ENCODE results near the gene RPL22.
A peak's percentile ranks its signal among the peaks of the same experiment; 100 is the strongest.

Gene RPL22

GRCh38 chr1:6172549-6172948 is 26.8 kb downstream of the RPL22 start:
- DNase-seq (ENCODE audit: low spot score) = no peak

GRCh38 chr1:6171548-6172124 is 27.8 kb downstream of the RPL22 start:
- DNase-seq (ENCODE audit: low spot score) = no peak

DNA sequence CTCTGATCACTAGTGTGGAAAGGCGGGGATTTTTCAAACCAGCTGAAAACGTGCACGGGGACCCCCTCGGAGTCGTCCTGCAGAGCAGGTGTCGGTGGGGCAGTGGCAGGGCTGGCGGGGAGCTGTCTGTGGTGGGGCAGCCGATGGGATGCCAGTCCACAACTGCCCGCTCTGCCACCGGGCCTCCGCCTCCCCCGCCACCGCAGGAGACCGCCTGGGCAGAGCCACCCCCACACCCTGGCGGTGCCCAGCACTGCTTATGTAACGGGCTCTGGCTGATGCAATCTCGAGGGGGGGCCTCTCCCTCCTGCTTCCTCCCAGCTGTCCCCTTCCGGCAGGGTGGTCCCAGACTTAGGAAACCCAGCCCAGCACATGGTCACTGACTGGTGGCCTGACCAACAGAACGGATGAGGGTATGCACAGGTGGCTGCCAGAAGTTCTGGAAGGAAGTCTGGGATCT is 28.6 kb downstream of the RPL22 start:
- peak; percentile 54 for DNase-seq (ENCODE audit: low spot score)

DNA sequence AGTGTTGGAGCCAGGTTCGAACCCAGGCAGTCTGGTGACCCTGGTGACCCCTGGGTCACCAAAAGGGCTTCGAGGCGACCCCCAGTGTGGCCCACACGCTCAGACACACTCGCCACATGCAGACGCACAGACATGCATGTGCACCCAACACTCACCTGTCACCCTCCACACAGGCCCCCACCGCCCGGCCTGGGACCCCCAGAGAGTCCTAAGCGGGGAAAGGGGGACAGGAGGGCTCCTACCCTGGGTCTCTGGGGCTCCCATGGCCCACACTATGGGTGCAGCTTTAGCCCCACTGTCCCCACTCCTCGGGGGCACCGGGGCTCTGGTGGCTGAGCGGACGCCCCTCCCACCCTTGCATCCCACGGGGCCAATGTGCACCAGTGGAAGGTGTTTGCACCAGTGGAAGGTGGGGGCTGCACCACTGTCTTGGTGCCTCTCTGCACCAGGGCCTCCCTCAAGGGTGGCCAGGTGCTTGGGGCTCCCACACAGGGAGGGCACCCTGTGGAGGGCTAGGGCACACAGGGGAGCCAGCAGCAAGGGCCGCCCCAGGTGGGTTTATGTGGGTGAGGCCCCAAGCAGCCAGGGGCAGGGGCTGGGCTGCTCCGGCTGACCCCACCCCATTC is 29.2 kb downstream of the RPL22 start:
- DNase-seq (ENCODE audit: low spot score) = no peak

- DNase-seq (ENCODE audit: low spot score) = no peak
Observed at GRCh38 chr1:6168947-6169586, 30.3 kb downstream of the RPL22 start.

GRCh38 chr1:6167391-6168303 is 31.7 kb downstream of the RPL22 start:
- peak; percentile 60 for DNase-seq (ENCODE audit: low spot score)

DNA sequence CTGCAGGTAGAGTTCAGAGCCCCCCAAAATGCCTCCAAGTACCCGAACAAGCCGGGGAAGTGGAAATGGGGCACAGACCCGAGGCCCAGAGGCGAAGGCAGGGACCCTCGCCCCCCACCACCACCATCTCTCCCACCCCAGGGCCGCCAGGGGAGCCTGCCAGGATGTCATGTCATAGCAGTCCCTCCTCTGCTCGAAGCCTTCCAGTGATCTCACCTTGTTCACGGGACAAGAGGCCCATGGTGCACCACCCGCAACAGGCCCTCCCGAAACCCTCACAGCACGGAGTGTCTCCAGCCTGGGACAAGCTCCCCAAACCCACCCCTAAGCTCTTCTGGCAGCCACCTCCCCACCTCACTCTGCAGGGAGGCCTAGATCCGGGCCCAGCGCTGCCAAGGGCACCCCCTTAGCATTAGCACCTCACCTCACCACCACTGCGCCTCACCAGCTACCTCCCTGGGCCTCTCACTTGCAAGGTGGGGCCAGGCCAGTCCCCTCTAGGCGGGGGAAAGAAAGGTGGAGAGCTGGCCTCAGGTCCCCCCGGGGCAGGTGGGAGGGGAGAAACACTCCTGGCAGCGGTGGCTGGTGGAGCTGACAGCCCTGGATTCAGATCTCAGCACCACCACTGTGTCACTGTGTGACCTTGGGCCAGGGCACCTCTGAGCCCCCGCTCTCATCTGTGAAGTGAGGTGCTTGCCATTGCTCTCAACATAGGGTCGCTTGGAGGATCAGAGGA is 32.6 kb downstream of the RPL22 start:
- no peak for DNase-seq (ENCODE audit: low spot score)

DNA sequence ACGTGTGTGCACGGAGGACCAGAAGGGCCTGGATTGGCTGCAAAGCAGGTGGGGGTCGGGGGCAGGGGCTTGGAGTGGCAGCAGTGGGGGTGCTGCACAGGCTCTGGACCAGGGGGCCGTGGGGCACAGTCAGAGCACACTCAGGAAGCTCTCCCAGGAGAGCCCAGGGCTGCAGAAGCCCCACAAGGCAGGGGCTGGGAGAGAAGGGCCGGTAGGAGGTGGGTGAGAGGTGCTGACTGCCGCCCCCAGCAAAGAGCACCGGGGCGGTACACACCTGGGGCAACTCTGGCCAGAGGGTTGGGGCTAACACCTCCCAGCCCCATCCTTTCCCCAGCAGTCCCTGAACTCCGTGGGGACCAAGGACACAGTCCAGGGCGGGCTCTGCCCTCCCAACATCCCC is 33.2 kb downstream of the RPL22 start:
- DNase-seq (ENCODE audit: low spot score) = no peak

- no peak for DNase-seq (ENCODE audit: low spot score)
Observed at GRCh38 chr1:6165441-6165985, 33.9 kb downstream of the RPL22 start.

DNA sequence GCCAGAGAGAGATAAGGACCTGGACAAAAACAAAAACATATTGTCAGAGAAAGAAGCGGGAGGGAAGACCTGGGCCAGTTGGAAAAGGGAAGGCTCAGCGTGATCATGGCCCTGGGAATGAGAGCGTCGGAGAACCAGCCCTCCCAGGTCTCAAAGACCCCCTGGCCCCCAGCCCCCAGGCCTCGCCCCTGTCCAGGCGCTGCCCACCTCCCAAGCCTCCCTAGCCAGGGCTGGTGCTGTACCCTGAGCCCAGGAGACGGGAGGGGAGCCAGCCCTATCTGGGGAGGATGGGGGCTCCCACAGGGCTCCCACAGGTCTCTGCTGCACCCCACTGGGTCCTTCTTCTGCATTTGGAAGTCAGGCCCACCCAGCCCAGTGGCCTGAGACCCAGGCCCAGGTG is 34.4 kb downstream of the RPL22 start:
- no peak for DNase-seq (ENCODE audit: low spot score)

DNA sequence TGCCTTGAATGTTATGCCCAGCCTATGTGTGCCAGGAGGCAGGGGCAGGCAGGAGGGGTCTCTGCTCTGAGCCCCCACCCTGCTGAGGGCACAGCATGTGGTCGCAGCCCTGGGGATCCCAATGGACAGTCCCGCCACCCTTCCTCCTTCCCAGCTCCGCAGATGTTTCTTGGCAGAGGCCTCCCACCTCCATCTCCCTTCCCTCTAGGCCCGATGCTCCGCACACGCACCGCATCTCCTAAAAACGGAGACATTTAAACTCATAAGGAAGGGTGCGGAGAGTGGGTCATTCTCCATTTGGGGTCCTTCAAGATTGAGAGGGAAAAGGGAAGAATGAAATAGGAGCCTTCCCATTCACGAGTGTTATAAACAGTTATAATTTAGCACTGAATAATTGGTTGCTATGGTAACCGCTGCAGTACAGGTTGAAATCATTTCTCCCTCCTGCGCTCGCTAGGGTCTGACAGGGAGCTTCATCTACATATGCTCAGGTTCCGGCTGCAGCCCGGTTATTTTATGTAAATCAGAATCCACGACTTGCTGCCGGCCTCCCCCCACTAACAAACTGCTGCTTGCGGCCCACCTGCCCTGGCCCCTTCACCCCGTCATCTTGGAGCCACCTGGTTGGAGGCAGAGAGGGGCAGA is 35.3 kb downstream of the RPL22 start:
- DNase-seq (ENCODE audit: low spot score) = peak; percentile 58

GRCh38 chr1:6163191-6163972 is 36.0 kb downstream of the RPL22 start:
- no peak for DNase-seq (ENCODE audit: low spot score)

DNA sequence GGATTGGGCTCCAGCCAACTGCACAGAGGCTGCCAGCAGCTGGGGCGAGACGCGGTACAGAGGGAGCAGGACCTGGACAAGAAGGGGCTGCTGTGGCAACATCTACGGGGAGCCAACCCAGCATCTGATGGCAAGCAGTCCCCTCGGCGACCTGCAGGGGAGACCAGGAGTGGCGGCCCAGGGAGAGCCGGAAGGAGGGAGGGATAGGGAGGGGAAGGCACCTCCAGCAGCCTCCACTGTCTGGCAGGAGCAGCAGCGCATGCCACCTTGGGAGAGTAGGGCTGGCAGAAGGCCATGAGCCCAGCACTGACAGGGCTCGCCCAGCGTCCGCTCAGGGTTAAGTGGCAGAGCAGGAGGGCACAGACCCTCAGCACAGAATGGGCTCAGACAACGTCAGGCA is 36.6 kb downstream of the RPL22 start:
- no peak for DNase-seq (ENCODE audit: low spot score)

- DNase-seq (ENCODE audit: low spot score) = no peak
Observed at GRCh38 chr1:6162341-6162740, 37.1 kb downstream of the RPL22 start.

GRCh38 chr1:6158181-6158580 is 41.2 kb downstream of the RPL22 start:
- no peak for DNase-seq (ENCODE audit: low spot score)

DNA sequence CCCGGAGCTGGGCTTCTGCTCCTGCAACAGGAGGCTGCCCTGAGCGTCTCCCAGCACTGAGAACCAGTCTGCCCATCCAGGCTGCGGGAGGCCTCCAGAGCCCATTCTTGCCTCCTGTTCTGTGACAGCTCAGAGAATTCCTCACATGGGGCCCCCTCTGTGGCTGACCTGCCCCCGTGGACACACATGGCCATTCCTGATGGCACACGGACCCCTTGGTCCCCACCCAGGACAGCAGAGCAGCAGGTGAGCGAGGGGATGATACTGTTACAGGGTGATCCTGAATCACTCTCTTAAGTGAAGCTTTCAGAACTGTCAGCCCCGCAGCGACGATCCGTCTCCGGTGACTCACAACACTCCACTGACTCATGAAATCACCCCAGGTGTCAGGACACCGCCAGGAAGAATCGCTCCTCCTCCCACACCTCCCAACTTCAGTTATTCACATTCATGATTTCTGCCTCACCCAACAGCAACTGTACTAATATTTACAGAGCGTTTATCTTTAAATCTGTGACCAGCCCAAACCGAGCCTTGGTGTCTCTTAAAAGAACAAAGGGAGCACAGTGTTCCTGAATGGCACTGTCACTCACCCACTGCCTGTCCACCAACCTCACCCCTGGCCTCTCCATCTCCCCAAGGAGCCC is 41.7 kb downstream of the RPL22 start:
- DNase-seq (ENCODE audit: low spot score) = peak; percentile 72

GRCh38 chr1:6157132-6157527 is 42.3 kb downstream of the RPL22 start:
- DNase-seq (ENCODE audit: low spot score) = no peak

GRCh38 chr1:6154525-6155319 is 44.7 kb downstream of the RPL22 start:
- DNase-seq (ENCODE audit: low spot score) = no peak

DNA sequence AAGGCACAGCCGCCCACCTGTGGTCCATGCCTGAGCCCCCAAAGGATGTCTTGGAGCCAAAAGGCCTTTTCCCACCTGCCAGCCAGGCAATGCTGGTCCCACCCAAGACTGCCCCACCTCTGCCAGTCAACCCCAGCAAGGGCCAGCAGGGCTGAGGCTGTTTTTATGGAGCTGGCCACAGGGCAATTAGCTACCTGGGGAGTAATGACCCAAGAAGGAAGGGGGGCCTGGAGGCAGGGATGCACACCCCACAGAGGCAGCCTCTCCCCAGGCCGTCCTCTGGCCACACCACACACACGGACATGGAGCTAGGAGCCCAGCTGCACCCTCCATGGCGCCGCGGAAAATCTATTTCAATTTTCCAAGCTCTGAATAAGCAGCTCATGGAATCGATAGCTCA is 46.5 kb downstream of the RPL22 start:
- no peak for DNase-seq (ENCODE audit: low spot score)

Data from Ammon's horn (tissue), 1 donor.